ENCODE results near the gene VWC2. TPM values are rescaled to one million over a fixed set of nuclear protein-coding genes. Genes with fewer than 3 reads are reported as not detected.

Gene VWC2
- total RNA-seq, 1 donor from 2014 or later = 7.9 TPM

GRCh38 chr7:49790209-49790608 is 16.8 kb downstream of the VWC2 start:
- Histone ChIP-seq H3K27me3 (ENCODE audit: low read depth) (no peaks in the 10 kb centered on the region), H3K36me3 (no peaks in the 10 kb centered on the region), H3K9me3 (replicated peaks) (no peaks in the 10 kb centered on the region), H3K27ac (replicated peaks) (peak overlapping the region; percentile 56), H3K4me1 (peaks cover 42% of the 10 kb centered on the region), H3K4me3 (no peak overlapping the region)
- no peak for TF ChIP-seq CTCF (IDR thresholded peaks at IDR 0.05; ENCODE audit: borderline replicate concordance)
- intact Hi-C loops (cut with micrococcal nuclease) = loop anchor here (10.0 kb wide), 1 partner anchor 305 kb away; no protein-coding TSS in a partner anchor
- no peak for DNase-seq

GRCh38 chr7:49791088-49791741 is 17.8 kb downstream of the VWC2 start:
- Histone ChIP-seq H3K27me3 (ENCODE audit: low read depth) (no peaks in the 10 kb centered on the region), H3K4me3 (no peak overlapping the region), H3K4me1 (peaks cover 46% of the 10 kb centered on the region), H3K9me3 (replicated peaks) (no peaks in the 10 kb centered on the region), H3K36me3 (no peaks in the 10 kb centered on the region), H3K27ac (replicated peaks) (peak overlapping the region; percentile 56)
- DNase-seq = no peak
- peak; percentile 69 for TF ChIP-seq CTCF (IDR thresholded peaks at IDR 0.05; ENCODE audit: borderline replicate concordance)
- intact Hi-C loops (cut with micrococcal nuclease) = loop anchor here (10.0 kb wide), 1 partner anchor 306 kb away; no protein-coding TSS in a partner anchor

- peaks cover 26% of the 10 kb centered on the region for H3K4me1 ChIP-seq
- no peak for TF ChIP-seq CTCF (IDR thresholded peaks at IDR 0.05; ENCODE audit: borderline replicate concordance)
- no peak overlapping the region for H3K4me3 ChIP-seq
- peaks cover 5% of the 10 kb centered on the region for H3K36me3 ChIP-seq
- no peaks in the 10 kb centered on the region for H3K27me3 ChIP-seq (ENCODE audit: low read depth)
- H3K27ac ChIP-seq (replicated peaks) = no peak overlapping the region
- DNase-seq = peak; percentile 38
- no peaks in the 10 kb centered on the region for H3K9me3 ChIP-seq (replicated peaks)
- intact Hi-C loops (cut with micrococcal nuclease) = loop anchor here (10.0 kb wide), 1 partner anchor 313 kb away; no protein-coding TSS in a partner anchor
These were observed 24.7 kb downstream of the VWC2 start for GRCh38 chr7:49797987-49798660.

GRCh38 chr7:49800031-49800430 is 26.6 kb downstream of the VWC2 start:
- TF ChIP-seq CTCF (IDR thresholded peaks at IDR 0.05; ENCODE audit: borderline replicate concordance) = no peak
- no peak for DNase-seq
- Histone ChIP-seq H3K9me3 (replicated peaks) (no peaks in the 10 kb centered on the region), H3K4me3 (no peak overlapping the region), H3K27ac (replicated peaks) (no peak overlapping the region), H3K27me3 (ENCODE audit: low read depth) (no peaks in the 10 kb centered on the region), H3K4me1 (peaks cover 29% of the 10 kb centered on the region), H3K36me3 (peaks cover 10% of the 10 kb centered on the region)
- intact Hi-C loops (cut with micrococcal nuclease) = no loop called here

- no peak overlapping the region for H3K4me3 ChIP-seq
- intact Hi-C loops (cut with micrococcal nuclease) = no loop called here
- DNase-seq = no peak
- H3K36me3 ChIP-seq = peaks cover 10% of the 10 kb centered on the region
- no peak overlapping the region for H3K27ac ChIP-seq (replicated peaks)
- no peaks in the 10 kb centered on the region for H3K9me3 ChIP-seq (replicated peaks)
- H3K27me3 ChIP-seq (ENCODE audit: low read depth) = no peaks in the 10 kb centered on the region
- peaks cover 27% of the 10 kb centered on the region for H3K4me1 ChIP-seq
- TF ChIP-seq CTCF (IDR thresholded peaks at IDR 0.05; ENCODE audit: borderline replicate concordance) = no peak
These were observed 29.2 kb downstream of the VWC2 start for GRCh38 chr7:49802600-49802999.
